Glutamatergic neuron (in vitro differentiated cells): ENCODE results near the gene HIPK2. TPM values are rescaled to one million over a fixed set of nuclear protein-coding genes. Genes with fewer than 3 reads are reported as not detected.

Experiments
- DNase-seq: peaks from one replicate; pipeline ENCODE4 v3.0.0; 2022
- H3K27ac Mint-ChIP-seq: one replicate; pipeline ENCODE4 v1.8.0; 2020; ENCODE audit warnings: mild to moderate bottlenecking, mixed read lengths, inconsistent platforms; ENCODE audit not compliant: unreplicated experiment
- H3K27me3 Mint-ChIP-seq: one replicate; pipeline ENCODE4 v1.8.0; 2020; ENCODE audit warnings: mild to moderate bottlenecking, moderate library complexity, mixed read lengths, inconsistent platforms; ENCODE audit not compliant: unreplicated experiment
- H3K36me3 Mint-ChIP-seq: one replicate; pipeline ENCODE4 v1.8.0; 2020; ENCODE audit warnings: mild to moderate bottlenecking, mixed read lengths, inconsistent platforms; ENCODE audit not compliant: unreplicated experiment
- H3K4me1 Mint-ChIP-seq: one replicate; pipeline ENCODE4 v1.8.0; 2020; ENCODE audit warnings: mild to moderate bottlenecking, low read depth, mixed read lengths, inconsistent platforms; ENCODE audit not compliant: unreplicated experiment
- H3K4me3 Mint-ChIP-seq: one replicate; pipeline ENCODE4 v1.8.0; 2020; ENCODE audit warnings: mild to moderate bottlenecking, mixed read lengths, inconsistent platforms; ENCODE audit not compliant: unreplicated experiment
- H3K9me3 Mint-ChIP-seq: one replicate; pipeline ENCODE4 v1.8.0; 2020; ENCODE audit warnings: mild to moderate bottlenecking, moderate library complexity, mixed read lengths, inconsistent platforms; ENCODE audit not compliant: unreplicated experiment
- CTCF ChIP-seq: fragments of 200-600 bp; sonication (generic); IDR thresholded peaks from one replicate; pipeline ENCODE4 v1.5.0; 2021; ENCODE audit not compliant: partially characterized antibody, unreplicated experiment
- long read RNA-seq: library from polyadenylated mRNA; unstranded; transcript quantifications from one replicate; pipeline ENCODE4 v2.0.0, GENCODE V29; 2020; ENCODE audit not compliant: unreplicated experiment
- total RNA-seq: library from RNA; stranded (reverse); fragmentation: NEBNext Ultra II Directional; extraction: Animal tissue kit (Norgen Biotek cat#: 25700); gene quantifications from one replicate; pipeline ENCODE4 v1.2.1, GENCODE V29; 2021; ENCODE audit not compliant: unreplicated experiment

HIPK2 gene
- total RNA-seq: 36.9 TPM
- long read RNA-seq, partial matches to known transcripts: 1 of 5 reads
- long read RNA-seq, other reads (novel, unspliced or antisense): 4 of 5 reads

GRCh38 chr7:139777948-139778841 is at the start of gene HIPK2:
TSS of gene HIPK2 (minus strand) at chr7:139777998. CDS start at chr7:139777623, 375 bp downstream.
- H3K4me1 Mint-ChIP-seq: peaks cover 6% of the 10 kb centered on the region
- peak within 1 kb of the TSS; percentile 94 for H3K4me3 Mint-ChIP-seq
- H3K9me3 Mint-ChIP-seq: peaks cover 9% of the 10 kb centered on the region
- peak within 1 kb of the TSS; percentile 71 for H3K27ac Mint-ChIP-seq
- peak; percentile 89 for DNase-seq
- no peaks in the 10 kb centered on the region for H3K36me3 Mint-ChIP-seq
- peaks cover 10% of the 10 kb centered on the region for H3K27me3 Mint-ChIP-seq
- TF ChIP-seq CTCF: no peak

- Mint-ChIP-seq H3K4me1 (peaks cover 2% of the 10 kb centered on the region), H3K9me3 (no peaks in the 10 kb centered on the region), H3K4me3 (no peak overlapping the region), H3K27me3 (peaks cover 4% of the 10 kb centered on the region), H3K36me3 (no peaks in the 10 kb centered on the region), H3K27ac (no peak overlapping the region)
- DNase-seq: no peak
- no peak for TF ChIP-seq CTCF
Measured at GRCh38 chr7:139827042-139827441, 49.2 kb upstream of the HIPK2 start.

GRCh38 chr7:139825666-139826290 is 48.0 kb upstream of the HIPK2 start:
- no peak overlapping the region for H3K4me3 Mint-ChIP-seq
- no peaks in the 10 kb centered on the region for H3K9me3 Mint-ChIP-seq
- no peak overlapping the region for H3K27ac Mint-ChIP-seq
- H3K36me3 Mint-ChIP-seq: no peaks in the 10 kb centered on the region
- DNase-seq: no peak
- TF ChIP-seq CTCF: no peak
- peaks cover 4% of the 10 kb centered on the region for H3K27me3 Mint-ChIP-seq
- peaks cover 2% of the 10 kb centered on the region for H3K4me1 Mint-ChIP-seq

GRCh38 chr7:139823959-139824521 is 46.2 kb upstream of the HIPK2 start:
- Mint-ChIP-seq H3K36me3 (no peaks in the 10 kb centered on the region), H3K27ac (no peak overlapping the region), H3K4me3 (no peak overlapping the region), H3K27me3 (peaks cover 4% of the 10 kb centered on the region), H3K9me3 (no peaks in the 10 kb centered on the region), H3K4me1 (no peaks in the 10 kb centered on the region)
- no peak for DNase-seq
- TF ChIP-seq CTCF: no peak

GRCh38 chr7:139822855-139823254 is 45.1 kb upstream of the HIPK2 start:
- no peak for DNase-seq
- H3K4me3 Mint-ChIP-seq: no peak overlapping the region
- no peaks in the 10 kb centered on the region for H3K9me3 Mint-ChIP-seq
- TF ChIP-seq CTCF: no peak
- H3K27ac Mint-ChIP-seq: no peak overlapping the region
- H3K27me3 Mint-ChIP-seq: peaks cover 4% of the 10 kb centered on the region
- H3K4me1 Mint-ChIP-seq: no peaks in the 10 kb centered on the region
- H3K36me3 Mint-ChIP-seq: no peaks in the 10 kb centered on the region
